GM12878 (cell line): ENCODE data around the gene SORCS2. TPM values are rescaled to one million over a fixed set of nuclear protein-coding genes. Genes with fewer than 3 reads are reported as not detected.

ENCODE experiments used
- ATAC-seq: fragments of 200-7000 bp; cut with Tn5 transposase; 3 replicates; pipeline ENCODE4 v1.9.1; 2020; ENCODE audit warnings: mild to moderate bottlenecking, moderate library complexity
- BruUV-seq: library from RNA; stranded (reverse); fragments of 400-500 nt; replicated peaks from 2 replicates; lab custom pipeline; 2021; lab: Mats Ljungman, UMichigan
- CTCF ChIA-PET: fragments of 300-600 bp; sonication (Branson Sonifier 250); formaldehyde crosslinking; extraction: SDS; loops from one replicate; lab custom pipeline; 2021; ENCODE audit warnings: inconsistent platforms; lab: Yijun Ruan, JAX
- POLR2A ChIA-PET: fragments of 350-600 bp; formaldehyde crosslinking; extraction: SDS; loops from one replicate; lab custom pipeline; 2021; ENCODE audit warnings: inconsistent platforms; lab: Charles Lee
- RAD21 ChIA-PET: fragments of 300-600 bp; sonication (Branson Sonifier 250); formaldehyde crosslinking; loops from one replicate; lab custom pipeline; 2023; ENCODE audit warnings: antibody characterized with exemption; ENCODE audit not compliant: unreplicated experiment; lab: Charles Lee
- SMC1A ChIA-PET: fragments of 300-600 bp; sonication (Branson Sonifier 250); formaldehyde crosslinking; loops from one replicate; lab custom pipeline; 2023; ENCODE audit not compliant: unreplicated experiment, uncharacterized antibody; lab: Charles Lee
- DNase-seq: peaks from one replicate; pipeline ENCODE4 v3.0.0-alpha.2; 2011; ENCODE audit warnings: low read depth, low spot score
- FAIRE-seq: peaks from 3 replicates; lab custom pipeline; 2011; peaks lifted over from hg19 to GRCh38; lab: Jason Lieb, UNC
- H2AFZ ChIP-seq: 2 replicates; pipeline ENCODE4 v1.6.0; 2011; ENCODE audit warnings: low read depth, low read length, control low read depth; ENCODE audit not compliant: control insufficient read depth
- H3K27ac ChIP-seq: 2 replicates; pipeline ENCODE4 v1.5.1; 2011; ENCODE audit warnings: control low read depth; ENCODE audit not compliant: control insufficient read depth, insufficient read depth
- H3K27me3 ChIP-seq, 2 experiments: replicated peaks in 1 of 2; 2 replicates each; pipeline versions ENCODE4 v1.6.0 to v1.6.1; 2011; ENCODE audit warnings: low read length in 1 of 2; ENCODE audit not compliant: control insufficient read depth in 2 of 2, insufficient read depth in 2 of 2
- H3K36me3 ChIP-seq, 2 experiments: 2 replicates each; pipeline ENCODE4 v1.5.1; 2011; ENCODE audit warnings: low read length in 1 of 2; ENCODE audit not compliant: control insufficient read depth in 2 of 2, insufficient read depth in 2 of 2
- H3K4me1 ChIP-seq: 2 replicates; pipeline ENCODE4 v1.6.1; 2011; ENCODE audit warnings: mild to moderate bottlenecking, low read length, moderate library complexity, mixed read lengths; ENCODE audit not compliant: control insufficient read depth, insufficient read depth
- H3K4me2 ChIP-seq: 2 replicates; pipeline ENCODE4 v1.6.0; 2011; ENCODE audit warnings: control low read depth; ENCODE audit not compliant: control insufficient read depth, insufficient read depth
- H3K4me3 ChIP-seq: fragments of 200-600 bp; sonication (generic); 2 replicates; pipeline ENCODE4 v1.5.1; 2016
- H3K79me2 ChIP-seq: 2 replicates; pipeline ENCODE4 v1.6.0; 2011; ENCODE audit warnings: low read length; ENCODE audit not compliant: control insufficient read depth, insufficient read depth
- H3K9ac ChIP-seq: 2 replicates; pipeline ENCODE4 v1.8.0; 2011; ENCODE audit warnings: low read length, control low read depth, mixed read lengths; ENCODE audit not compliant: control insufficient read depth, insufficient read depth
- H3K9me3 ChIP-seq: replicated peaks from 3 replicates; pipeline ENCODE4 v1.5.1; 2011; ENCODE audit warnings: mild to moderate bottlenecking, low read length; ENCODE audit not compliant: control insufficient read depth, insufficient read depth
- H4K20me1 ChIP-seq: 2 replicates; pipeline ENCODE4 v1.6.0; 2011; ENCODE audit not compliant: control insufficient read depth, insufficient read depth
- JUNB ChIP-seq: IDR thresholded peaks from 2 replicates; pipeline ENCODE4 v1.6.1; 2016; ENCODE audit warnings: antibody characterized with exemption, mild to moderate bottlenecking
- NFXL1 ChIP-seq: fragments of 450-650 bp; IDR thresholded peaks from 2 replicates; pipeline ENCODE4 v1.6.1; 2017; ENCODE audit warnings: antibody characterized with exemption, mild to moderate bottlenecking, borderline replicate concordance
- NFYB ChIP-seq: IDR thresholded peaks from 2 replicates; pipeline ENCODE4 v1.6.1; 2011; ENCODE audit warnings: low read depth, mild to moderate bottlenecking, low read length, improper control_type of control experiment, moderate library complexity; ENCODE audit not compliant: insufficient read depth
- PAX5 ChIP-seq: IDR thresholded peaks from 2 replicates; pipeline ENCODE4 v1.6.1; 2011; ENCODE audit warnings: low read depth, low read length, borderline replicate concordance
- POU2F2 ChIP-seq: IDR thresholded peaks from 3 replicates; pipeline ENCODE4 v1.6.1; 2011; ENCODE audit warnings: low read depth, mild to moderate bottlenecking, low read length, borderline replicate concordance
- STAT1 ChIP-seq: fragments of 450-650 bp; conservative IDR thresholded peaks from 2 replicates; pipeline ENCODE4 v1.6.1; 2014; ENCODE audit warnings: antibody characterized with exemption, mild to moderate bottlenecking
- WGBS: methylation state at CpG from one replicate; pipeline ENCODE4 v1.1.6; 2016; ENCODE audit warnings: low lambda C conversion rate; ENCODE audit not compliant: insufficient replicate concordance, insufficient coverage; ENCODE audit errors: missing lambda C conversion rate; 5-methylcytosine and 5-hydroxymethylcytosine counted together
- in situ Hi-C: fragments of 300-500 bp; cut with MboI; formaldehyde crosslinking; loops from 9 replicates; pipeline ENCODE4 v1.14.3; 2018; ENCODE audit warnings: mixed read lengths
- intact Hi-C: fragments of 100-400 bp; cut with micrococcal nuclease; formaldehyde crosslinking; loops from one replicate; pipeline ENCODE4 v1.14.2; 2022; ENCODE audit not compliant: unreplicated experiment
- polyA plus RNA-seq, 11 experiments: library from polyadenylated mRNA; depleted of rRNA in 4 of 11; unstranded in 6 of 11; stranded (reverse) in 5 of 11; fragments of >200 nt; fragmentation: Nextera tagmentation in 4 of 11; fragmentation: Illumina TruSeq in 1 of 11; extraction: Ambion mirVana in 4 of 11; extraction: Trizol in 1 of 11; gene quantifications; 1 replicate in 1 of 11; 2 replicates in 10 of 11; pipeline versions ENCODE4 v1.2.1 to v1.2.3, GENCODE V29; 2011 to 2016; ENCODE audit warnings: inconsistent platforms in 2 of 11, missing spikeins in 2 of 11, low read depth in 1 of 11
- total RNA-seq, 4 experiments: library from RNA; depleted of rRNA in 3 of 4; stranded (reverse); fragments of >200 nt in 3 of 4; fragmentation: Illumina TruSeq in 1 of 4; extraction: Trizol in 1 of 4; gene quantifications; 2 replicates each; pipeline versions ENCODE4 v1.2.1 to v1.2.3, GENCODE V29; 2013 to 2021
- TF ChIP-seq, protein P1 (sequence below), 3 experiments: IDR thresholded peaks in 2 of 3; conservative IDR thresholded peaks in 1 of 3; 2 replicates each; pipeline ENCODE4 v1.5.1; 2011; ENCODE audit warnings: low read depth in 3 of 3, low read length in 3 of 3, mild to moderate bottlenecking in 3 of 3, control low read depth in 2 of 3, moderate library complexity in 2 of 3, inconsistent platforms in 1 of 3, mixed read lengths in 1 of 3; ENCODE audit not compliant: control insufficient read depth in 2 of 3, insufficient read depth in 1 of 3; ENCODE audit errors: extremely low read depth in 1 of 3

The SORCS2 gene
- total and polyA plus RNA-seq, 10 of the 15 experiments (the other 5 are each of a cell fraction or from before 2014, with no cell fraction given) = 0.01 to 0.15 (median 0.05) TPM; not detected in 5

DNA sequence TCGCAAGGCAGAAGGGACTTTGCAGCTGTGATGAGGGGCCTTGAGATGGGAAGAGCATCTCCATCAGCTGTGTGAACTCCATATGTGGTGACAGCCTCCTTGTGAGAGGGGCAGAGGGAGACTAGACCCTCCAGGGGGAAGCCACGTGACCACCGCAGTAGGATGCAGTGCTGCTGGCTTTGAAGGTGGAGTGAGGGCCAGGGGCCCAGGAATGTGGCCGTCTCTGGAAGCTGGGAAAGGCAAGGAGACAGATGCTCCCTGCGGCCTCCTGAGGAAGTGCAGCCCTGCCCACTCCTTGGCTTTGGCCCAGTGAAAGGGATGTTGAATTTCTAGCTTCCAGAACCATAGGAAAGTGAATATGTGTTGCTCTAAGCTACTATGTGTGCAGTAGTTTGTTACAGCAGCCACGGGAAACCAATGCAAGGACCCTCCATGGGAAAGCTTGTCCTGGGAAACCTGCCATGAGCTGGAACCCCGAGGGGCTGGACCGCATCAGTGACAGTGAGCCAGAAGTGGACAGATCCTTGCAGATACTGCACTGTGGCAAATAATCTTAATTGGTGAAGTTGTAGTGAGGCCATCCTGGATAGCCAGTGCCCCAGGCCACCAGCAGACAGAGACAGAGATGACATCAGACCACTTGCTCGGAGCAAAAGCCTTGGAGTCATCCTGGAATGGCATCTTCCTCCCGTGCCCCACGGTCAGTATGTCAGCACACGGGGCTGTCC is 35.4 kb upstream of the SORCS2 start:
- Histone ChIP-seq H3K27ac (no peak overlapping the region), H3K4me2 (no peak overlapping the region), H4K20me1 (no peaks in the 10 kb centered on the region), H3K79me2 (no peaks in the 10 kb centered on the region), H3K4me1 (no peaks in the 10 kb centered on the region), H2AFZ (no peak overlapping the region), H3K36me3 (no peaks in the 10 kb centered on the region), H3K4me3 (no peak overlapping the region), H3K9me3 (no peaks in the 10 kb centered on the region), H3K27me3 (peaks cover 3 to 8% of the 10 kb centered on the region in 2 experiments; a peak in 3 of 4 replicates), H3K9ac (no peak overlapping the region)
- ChIA-PET RAD21 (no interaction called here), POLR2A (no interaction called here), CTCF (interaction anchor here (1.3 kb wide), 1 partner anchor 179 kb away, joined by 3 read pairs; no protein-coding TSS in a partner anchor), SMC1A (no interaction called here)
- BruUV-seq = no TSS peak
- TF ChIP-seq NFYB (no peak), STAT1 (no peak), PAX5 (no peak), POU2F2 (no peak), JUNB (no peak), NFXL1 (no peak)
- TF ChIP-seq, protein P1, sequence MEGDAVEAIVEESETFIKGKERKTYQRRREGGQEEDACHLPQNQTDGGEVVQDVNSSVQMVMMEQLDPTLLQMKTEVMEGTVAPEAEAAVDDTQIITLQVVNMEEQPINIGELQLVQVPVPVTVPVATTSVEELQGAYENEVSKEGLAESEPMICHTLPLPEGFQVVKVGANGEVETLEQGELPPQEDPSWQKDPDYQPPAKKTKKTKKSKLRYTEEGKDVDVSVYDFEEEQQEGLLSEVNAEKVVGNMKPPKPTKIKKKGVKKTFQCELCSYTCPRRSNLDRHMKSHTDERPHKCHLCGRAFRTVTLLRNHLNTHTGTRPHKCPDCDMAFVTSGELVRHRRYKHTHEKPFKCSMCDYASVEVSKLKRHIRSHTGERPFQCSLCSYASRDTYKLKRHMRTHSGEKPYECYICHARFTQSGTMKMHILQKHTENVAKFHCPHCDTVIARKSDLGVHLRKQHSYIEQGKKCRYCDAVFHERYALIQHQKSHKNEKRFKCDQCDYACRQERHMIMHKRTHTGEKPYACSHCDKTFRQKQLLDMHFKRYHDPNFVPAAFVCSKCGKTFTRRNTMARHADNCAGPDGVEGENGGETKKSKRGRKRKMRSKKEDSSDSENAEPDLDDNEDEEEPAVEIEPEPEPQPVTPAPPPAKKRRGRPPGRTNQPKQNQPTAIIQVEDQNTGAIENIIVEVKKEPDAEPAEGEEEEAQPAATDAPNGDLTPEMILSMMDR (IDR thresholded peaks at IDR 0.05 in 2 of 3, conservative IDR thresholded peaks at IDR 0.05 in 1 of 3; ENCODE audit: control insufficient read depth in 2 of 3, extremely low read depth in 1 of 3, insufficient read depth in 1 of 3, low read depth in 3 of 3, low read length in 3 of 3) = peak in 2 of 3 experiments; percentile 26 to 47; a peak in 3 of 6 replicates
- intact Hi-C loops = no loop called here
- no peak for FAIRE-seq
- WGBS = 8% methylated on average over 12 of the region's 12 CpGs
- no peak for DNase-seq
- in situ Hi-C loops = no loop called here
- peak; percentile 44; the same call in 1 of the 3 replicates for ATAC-seq
